Measurements from ENCODE around the gene CLASRP. TPM values are rescaled to one million over a fixed set of nuclear protein-coding genes. Genes with fewer than 3 reads are reported as not detected.

CLASRP gene
- total and polyA plus RNA-seq, 2 of the 8 experiments (the other 6 are each of a cell fraction or from before 2014, with no cell fraction given), result 22.3 to 71.7 TPM

DNA sequence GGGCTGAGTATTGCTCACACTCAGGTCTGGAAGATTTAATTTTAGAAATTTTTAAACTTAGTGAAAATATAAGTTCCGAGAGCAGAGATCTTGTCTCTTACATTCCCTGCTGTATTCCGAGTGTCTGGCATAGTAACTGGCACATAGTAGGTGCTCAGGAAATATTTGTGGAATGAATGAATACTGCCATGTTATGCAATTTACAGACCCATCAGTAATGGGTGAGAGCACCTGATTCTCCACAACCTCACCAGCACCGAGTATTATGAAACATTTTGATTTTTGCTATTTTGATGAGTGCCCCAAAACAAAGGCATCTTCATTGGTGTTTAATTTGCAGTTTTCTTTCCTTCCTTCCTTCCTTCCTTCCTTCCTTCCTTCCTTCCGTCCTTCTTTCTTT, 15.8 kb upstream of the CLASRP start (continued):
- TF ChIP-seq RAD21 (IDR thresholded peaks at IDR 0.05 in 1 of 2, conservative IDR thresholded peaks at IDR 0.05 in 1 of 2; ENCODE audit: low read depth in 2 of 2, low read length in 2 of 2), result no peak
- TF ChIP-seq, protein P1, sequence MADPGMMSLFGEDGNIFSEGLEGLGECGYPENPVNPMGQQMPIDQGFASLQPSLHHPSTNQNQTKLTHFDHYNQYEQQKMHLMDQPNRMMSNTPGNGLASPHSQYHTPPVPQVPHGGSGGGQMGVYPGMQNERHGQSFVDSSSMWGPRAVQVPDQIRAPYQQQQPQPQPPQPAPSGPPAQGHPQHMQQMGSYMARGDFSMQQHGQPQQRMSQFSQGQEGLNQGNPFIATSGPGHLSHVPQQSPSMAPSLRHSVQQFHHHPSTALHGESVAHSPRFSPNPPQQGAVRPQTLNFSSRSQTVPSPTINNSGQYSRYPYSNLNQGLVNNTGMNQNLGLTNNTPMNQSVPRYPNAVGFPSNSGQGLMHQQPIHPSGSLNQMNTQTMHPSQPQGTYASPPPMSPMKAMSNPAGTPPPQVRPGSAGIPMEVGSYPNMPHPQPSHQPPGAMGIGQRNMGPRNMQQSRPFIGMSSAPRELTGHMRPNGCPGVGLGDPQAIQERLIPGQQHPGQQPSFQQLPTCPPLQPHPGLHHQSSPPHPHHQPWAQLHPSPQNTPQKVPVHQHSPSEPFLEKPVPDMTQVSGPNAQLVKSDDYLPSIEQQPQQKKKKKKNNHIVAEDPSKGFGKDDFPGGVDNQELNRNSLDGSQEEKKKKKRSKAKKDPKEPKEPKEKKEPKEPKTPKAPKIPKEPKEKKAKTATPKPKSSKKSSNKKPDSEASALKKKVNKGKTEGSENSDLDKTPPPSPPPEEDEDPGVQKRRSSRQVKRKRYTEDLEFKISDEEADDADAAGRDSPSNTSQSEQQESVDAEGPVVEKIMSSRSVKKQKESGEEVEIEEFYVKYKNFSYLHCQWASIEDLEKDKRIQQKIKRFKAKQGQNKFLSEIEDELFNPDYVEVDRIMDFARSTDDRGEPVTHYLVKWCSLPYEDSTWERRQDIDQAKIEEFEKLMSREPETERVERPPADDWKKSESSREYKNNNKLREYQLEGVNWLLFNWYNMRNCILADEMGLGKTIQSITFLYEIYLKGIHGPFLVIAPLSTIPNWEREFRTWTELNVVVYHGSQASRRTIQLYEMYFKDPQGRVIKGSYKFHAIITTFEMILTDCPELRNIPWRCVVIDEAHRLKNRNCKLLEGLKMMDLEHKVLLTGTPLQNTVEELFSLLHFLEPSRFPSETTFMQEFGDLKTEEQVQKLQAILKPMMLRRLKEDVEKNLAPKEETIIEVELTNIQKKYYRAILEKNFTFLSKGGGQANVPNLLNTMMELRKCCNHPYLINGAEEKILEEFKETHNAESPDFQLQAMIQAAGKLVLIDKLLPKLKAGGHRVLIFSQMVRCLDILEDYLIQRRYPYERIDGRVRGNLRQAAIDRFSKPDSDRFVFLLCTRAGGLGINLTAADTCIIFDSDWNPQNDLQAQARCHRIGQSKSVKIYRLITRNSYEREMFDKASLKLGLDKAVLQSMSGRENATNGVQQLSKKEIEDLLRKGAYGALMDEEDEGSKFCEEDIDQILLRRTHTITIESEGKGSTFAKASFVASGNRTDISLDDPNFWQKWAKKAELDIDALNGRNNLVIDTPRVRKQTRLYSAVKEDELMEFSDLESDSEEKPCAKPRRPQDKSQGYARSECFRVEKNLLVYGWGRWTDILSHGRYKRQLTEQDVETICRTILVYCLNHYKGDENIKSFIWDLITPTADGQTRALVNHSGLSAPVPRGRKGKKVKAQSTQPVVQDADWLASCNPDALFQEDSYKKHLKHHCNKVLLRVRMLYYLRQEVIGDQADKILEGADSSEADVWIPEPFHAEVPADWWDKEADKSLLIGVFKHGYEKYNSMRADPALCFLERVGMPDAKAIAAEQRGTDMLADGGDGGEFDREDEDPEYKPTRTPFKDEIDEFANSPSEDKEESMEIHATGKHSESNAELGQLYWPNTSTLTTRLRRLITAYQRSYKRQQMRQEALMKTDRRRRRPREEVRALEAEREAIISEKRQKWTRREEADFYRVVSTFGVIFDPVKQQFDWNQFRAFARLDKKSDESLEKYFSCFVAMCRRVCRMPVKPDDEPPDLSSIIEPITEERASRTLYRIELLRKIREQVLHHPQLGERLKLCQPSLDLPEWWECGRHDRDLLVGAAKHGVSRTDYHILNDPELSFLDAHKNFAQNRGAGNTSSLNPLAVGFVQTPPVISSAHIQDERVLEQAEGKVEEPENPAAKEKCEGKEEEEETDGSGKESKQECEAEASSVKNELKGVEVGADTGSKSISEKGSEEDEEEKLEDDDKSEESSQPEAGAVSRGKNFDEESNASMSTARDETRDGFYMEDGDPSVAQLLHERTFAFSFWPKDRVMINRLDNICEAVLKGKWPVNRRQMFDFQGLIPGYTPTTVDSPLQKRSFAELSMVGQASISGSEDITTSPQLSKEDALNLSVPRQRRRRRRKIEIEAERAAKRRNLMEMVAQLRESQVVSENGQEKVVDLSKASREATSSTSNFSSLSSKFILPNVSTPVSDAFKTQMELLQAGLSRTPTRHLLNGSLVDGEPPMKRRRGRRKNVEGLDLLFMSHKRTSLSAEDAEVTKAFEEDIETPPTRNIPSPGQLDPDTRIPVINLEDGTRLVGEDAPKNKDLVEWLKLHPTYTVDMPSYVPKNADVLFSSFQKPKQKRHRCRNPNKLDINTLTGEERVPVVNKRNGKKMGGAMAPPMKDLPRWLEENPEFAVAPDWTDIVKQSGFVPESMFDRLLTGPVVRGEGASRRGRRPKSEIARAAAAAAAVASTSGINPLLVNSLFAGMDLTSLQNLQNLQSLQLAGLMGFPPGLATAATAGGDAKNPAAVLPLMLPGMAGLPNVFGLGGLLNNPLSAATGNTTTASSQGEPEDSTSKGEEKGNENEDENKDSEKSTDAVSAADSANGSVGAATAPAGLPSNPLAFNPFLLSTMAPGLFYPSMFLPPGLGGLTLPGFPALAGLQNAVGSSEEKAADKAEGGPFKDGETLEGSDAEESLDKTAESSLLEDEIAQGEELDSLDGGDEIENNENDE (IDR thresholded peaks at IDR 0.05; ENCODE audit: insufficient replicate concordance, low read length), result no peak
- TF ChIP-seq PHF8 (conservative IDR thresholded peaks at IDR 0.05; ENCODE audit: low read depth, low read length), result no peak
- TF ChIP-seq SP2 (IDR thresholded peaks at IDR 0.05; ENCODE audit: low read length), result no peak

Data from H1 (cell line).